HEK293T (cell line): Measurements from ENCODE around the gene SPPL2C.

Experiments
- CTCF ChIA-PET: fragments of 350-600 bp; formaldehyde crosslinking; extraction: SDS; loops from one replicate; lab custom pipeline; 2021; ENCODE audit warnings: antibody characterized with exemption, inconsistent platforms; lab: Yijun Ruan, JAX
- POLR2A ChIA-PET: fragments of 350-600 bp; formaldehyde crosslinking; extraction: SDS; loops from one replicate; lab custom pipeline; 2020; ENCODE audit warnings: antibody characterized with exemption, inconsistent platforms; lab: Yijun Ruan, JAX
- DNase-seq: peaks from one replicate; pipeline ENCODE4 v3.0.0; 2012; ENCODE audit warnings: mixed read lengths; ENCODE audit errors: extremely low spot score
- ARNT ChIP-seq: fragments of 450-650 bp; IDR thresholded peaks from 2 replicates; pipeline ENCODE4 v1.6.1; 2017; ENCODE audit warnings: mild to moderate bottlenecking
- BHLHE40 ChIP-seq: fragments of 450-650 bp; IDR thresholded peaks from 2 replicates; pipeline ENCODE4 v1.6.1; 2016; ENCODE audit warnings: mild to moderate bottlenecking, moderate library complexity, borderline replicate concordance
- CTBP1 ChIP-seq: fragments of 450-650 bp; IDR thresholded peaks from 2 replicates; pipeline ENCODE4 v1.6.1; 2016; ENCODE audit warnings: borderline replicate concordance
- ELF4 ChIP-seq: fragments of 450-650 bp; IDR thresholded peaks from 2 replicates; pipeline ENCODE4 v1.6.1; 2017; ENCODE audit warnings: antibody characterized with exemption
- FOXA1 ChIP-seq: fragments of 450-650 bp; IDR thresholded peaks from 2 replicates; pipeline ENCODE4 v1.6.1; 2016; ENCODE audit warnings: mild to moderate bottlenecking
- FOXK2 ChIP-seq: fragments of 450-650 bp; IDR thresholded peaks from 2 replicates; pipeline ENCODE4 v1.6.1; 2016; ENCODE audit warnings: mild to moderate bottlenecking
- FOXM1 ChIP-seq: fragments of 450-650 bp; IDR thresholded peaks from 2 replicates; pipeline ENCODE4 v1.6.1; 2017; ENCODE audit warnings: mild to moderate bottlenecking, borderline replicate concordance
- HDGF ChIP-seq: fragments of 450-650 bp; IDR thresholded peaks from 2 replicates; pipeline ENCODE4 v1.6.1; 2017; ENCODE audit warnings: antibody characterized with exemption, borderline replicate concordance
- L3MBTL2 ChIP-seq: fragments of 450-650 bp; conservative IDR thresholded peaks from 2 replicates; pipeline ENCODE4 v1.6.1; 2016; ENCODE audit warnings: mild to moderate bottlenecking
- LEF1 ChIP-seq: fragments of 450-650 bp; IDR thresholded peaks from 2 replicates; pipeline ENCODE4 v1.6.1; 2017; ENCODE audit warnings: mild to moderate bottlenecking, borderline replicate concordance
- NFRKB ChIP-seq: fragments of 450-650 bp; IDR thresholded peaks from 2 replicates; pipeline ENCODE4 v1.6.1; 2016; ENCODE audit warnings: mild to moderate bottlenecking, moderate library complexity
- PKNOX1 ChIP-seq: fragments of 450-650 bp; IDR thresholded peaks from 2 replicates; pipeline ENCODE4 v1.6.1; 2016
- SP1 ChIP-seq: fragments of 450-650 bp; IDR thresholded peaks from 2 replicates; pipeline ENCODE4 v1.6.1; 2017
- SUZ12 ChIP-seq: fragments of 450-650 bp; IDR thresholded peaks from 2 replicates; pipeline ENCODE4 v1.6.1; 2016; ENCODE audit warnings: mild to moderate bottlenecking
- TARDBP ChIP-seq: fragments of 450-650 bp; IDR thresholded peaks from 2 replicates; pipeline ENCODE4 v1.6.1; 2016
- ZNF384 ChIP-seq: fragments of 450-650 bp; IDR thresholded peaks from 2 replicates; pipeline ENCODE4 v1.6.1; 2016

SPPL2C gene

GRCh38 chr17:45889579-45889978 is 44.9 kb downstream of the SPPL2C start:
- no peak for TF ChIP-seq LEF1
- TF ChIP-seq PKNOX1 = 0 out of 2 replicates have a peak, but pooled peaks have one; percentile 27
- ChIA-PET POLR2A (no interaction called here), CTCF (no interaction called here)
- DNase-seq = peak; percentile 45

- no peak for DNase-seq
- ChIA-PET POLR2A (interaction anchor here (0.8 to 2.2 kb wide), 8 partner anchors 9 to 55 kb away, joined by 3 to 8 read pairs (median 4); no protein-coding TSS in a partner anchor), CTCF (interaction anchor here (0.6 to 1.0 kb wide), 5 partner anchors 14 to 110 kb away, joined by 3 to 5 read pairs (median 4); partner anchors contain the start of gene CRHR1)
- no peak for TF ChIP-seq FOXM1
- TF ChIP-seq BHLHE40 = no peak
- TF ChIP-seq LEF1 = no peak
- no peak for TF ChIP-seq PKNOX1
- TF ChIP-seq SUZ12 = no peak
- no peak for TF ChIP-seq NFRKB
- no peak for TF ChIP-seq TARDBP
- no peak for TF ChIP-seq FOXK2
- no peak for TF ChIP-seq HDGF
- TF ChIP-seq SP1 = no peak
- TF ChIP-seq L3MBTL2 = no peak
- TF ChIP-seq CTBP1 = no peak
- TF ChIP-seq FOXA1 = no peak
- no peak for TF ChIP-seq ZNF384
- TF ChIP-seq ARNT = no peak
- no peak for TF ChIP-seq ELF4
Measured at GRCh38 chr17:45893725-45894021, 49.0 kb downstream of the SPPL2C start.

GRCh38 chr17:45894022-45894784 is 49.5 kb downstream of the SPPL2C start, which contains the start of gene MAPT:
Gene MAPT, plus strand, starts transcription at chr17:45894554. Its CDS starts 67,784 bp downstream, at chr17:45962338.
- ChIA-PET CTCF (interaction anchor here (0.9 to 1.0 kb wide), 2 partner anchors 17 to 42 kb away, joined by 3 to 5 read pairs; no protein-coding TSS in a partner anchor), POLR2A (interaction anchor here (0.8 to 2.2 kb wide), 6 partner anchors 10 to 55 kb away, joined by 3 to 8 read pairs (median 4); no protein-coding TSS in a partner anchor)
- TF ChIP-seq FOXK2 (no peak), FOXM1 (peak; percentile 31; the same call in 1 of the 2 replicates), TARDBP (no peak), ELF4 (no peak), NFRKB (no peak), ARNT (peak; percentile 76), L3MBTL2 (peak; percentile 99), SUZ12 (no peak), FOXA1 (no peak)
- DNase-seq = peak; percentile 98

- DNase-seq = peak; percentile 44
- CTCF ChIA-PET = interaction anchor here (0.5 to 0.7 kb wide), 2 partner anchors 14 to 250 kb away, joined by 3 to 5 read pairs; no protein-coding TSS in a partner anchor
- POLR2A ChIA-PET = no interaction called here
- TF ChIP-seq FOXA1 = no peak
- peak; percentile 86 for TF ChIP-seq CTBP1
Measured at GRCh38 chr17:45895304-45895968, 50.8 kb downstream of the SPPL2C start.

GRCh38 chr17:45895969-45896785 is 51.5 kb downstream of the SPPL2C start:
- TF ChIP-seq FOXA1 = no peak
- TF ChIP-seq CTBP1 = no peak
- TF ChIP-seq SUZ12 = no peak
- TF ChIP-seq L3MBTL2 = no peak
- TF ChIP-seq NFRKB = no peak
- TF ChIP-seq BHLHE40 = no peak
- TF ChIP-seq FOXK2 = no peak
- TF ChIP-seq HDGF = no peak
- no peak for TF ChIP-seq ZNF384
- no peak for TF ChIP-seq FOXM1
- no peak for TF ChIP-seq PKNOX1
- no peak for TF ChIP-seq TARDBP
- TF ChIP-seq SP1 = no peak
- TF ChIP-seq ELF4 = no peak
- no peak for TF ChIP-seq LEF1
- no peak for TF ChIP-seq ARNT
- DNase-seq = no peak
- ChIA-PET POLR2A (no interaction called here), CTCF (interaction anchor here (0.5 kb wide), 1 partner anchor 15 kb away, joined by 5 read pairs; no protein-coding TSS in a partner anchor)
